HL-60 (cell line): ENCODE data around the gene FGFR1OP2.

Experiments used
- CTCF ChIP-seq: IDR thresholded peaks from one replicate; pipeline ENCODE4 v1.5.1; 2011; ENCODE audit warnings: low read length, control low read depth, inconsistent platforms; ENCODE audit not compliant: insufficient read depth
- GABPA ChIP-seq: IDR thresholded peaks from 2 replicates; pipeline ENCODE4 v1.6.1; 2012; ENCODE audit warnings: low read depth
- POLR2AphosphoS5 ChIP-seq: IDR thresholded peaks from 2 replicates; pipeline ENCODE4 v1.6.1; 2012; ENCODE audit warnings: low read depth
- REST ChIP-seq: IDR thresholded peaks from 2 replicates; pipeline ENCODE4 v1.6.1; 2012; ENCODE audit warnings: low read depth; ENCODE audit not compliant: insufficient replicate concordance
- SPI1 ChIP-seq: IDR thresholded peaks from 2 replicates; pipeline ENCODE4 v1.6.1; 2012; ENCODE audit warnings: low read depth, mild to moderate bottlenecking, borderline replicate concordance

- TF ChIP-seq CTCF (no peak), GABPA (no peak), POLR2AphosphoS5 (no peak), REST (no peak), SPI1 (no peak)
Observed at GRCh38 chr12:27002141-27002540, 63.9 kb downstream of the FGFR1OP2 start.
